Osteoblast (primary cell): Measurements from ENCODE around the gene MAPK9. TPM values are rescaled to one million over a fixed set of nuclear protein-coding genes. Genes with fewer than 3 reads are reported as not detected.

ENCODE experiments used
- DNase-seq: peaks from one replicate; pipeline ENCODE4 v3.0.0; 2011; ENCODE audit warnings: low spot score, mixed read lengths; ENCODE audit not compliant: insufficient read length; ENCODE audit errors: missing footprints
- H2AFZ ChIP-seq: 2 replicates; pipeline ENCODE4 v1.6.0; 2011; ENCODE audit warnings: mild to moderate bottlenecking, low read length
- H3K27ac ChIP-seq: 2 replicates; pipeline ENCODE4 v1.5.1; 2011; ENCODE audit warnings: mild to moderate bottlenecking, low read depth, low read length, moderate library complexity
- H3K27me3 ChIP-seq: 2 replicates; pipeline ENCODE4 v1.6.0; 2012; ENCODE audit warnings: mild to moderate bottlenecking, control low read depth, inconsistent platforms, low read length, moderate library complexity; ENCODE audit not compliant: insufficient read depth
- H3K36me3 ChIP-seq: 2 replicates; pipeline ENCODE4 v1.5.1; 2011; ENCODE audit warnings: mild to moderate bottlenecking, low read length, control low read depth, moderate library complexity; ENCODE audit not compliant: insufficient read depth
- H3K4me1 ChIP-seq: 2 replicates; pipeline ENCODE4 v1.5.1; 2011; ENCODE audit warnings: mild to moderate bottlenecking, low read length, control low read depth, moderate library complexity; ENCODE audit not compliant: insufficient read depth
- H3K4me2 ChIP-seq: 2 replicates; pipeline ENCODE4 v1.6.0; 2011; ENCODE audit warnings: mild to moderate bottlenecking, low read length; ENCODE audit not compliant: insufficient read depth
- H3K4me3 ChIP-seq: fragments of 200-600 bp; sonication (generic); 3 replicates; pipeline ENCODE4 v1.5.1; 2012; ENCODE audit warnings: mild to moderate bottlenecking, low read length, inconsistent platforms; ENCODE audit not compliant: insufficient read depth
- H3K79me2 ChIP-seq: 2 replicates; pipeline ENCODE4 v1.6.0; 2012; ENCODE audit warnings: mild to moderate bottlenecking, low read length, control low read depth, inconsistent platforms; ENCODE audit not compliant: insufficient read depth
- H3K9me3 ChIP-seq: 2 replicates; pipeline ENCODE4 v1.5.1; 2011; ENCODE audit warnings: low read depth, low read length, control low read depth
- H4K20me1 ChIP-seq: 2 replicates; pipeline ENCODE4 v1.6.0; 2012; ENCODE audit warnings: mild to moderate bottlenecking, low read length, control low read depth; ENCODE audit not compliant: insufficient read depth
- CTCF ChIP-seq: IDR thresholded peaks from 2 replicates; pipeline ENCODE4 v1.5.1; 2011; ENCODE audit warnings: mild to moderate bottlenecking, low read depth, low read length, moderate library complexity; ENCODE audit errors: extremely low read depth
- total RNA-seq: library from RNA; depleted of rRNA; stranded (reverse); fragments of >200 nt; gene quantifications from 2 replicates; pipeline ENCODE4 v1.2.3, GENCODE V29; 2012

MAPK9 gene
- total RNA-seq, 1 donor: 31.8 TPM

- DNase-seq: no peak
- no peaks in the 10 kb centered on the region for H3K27me3 ChIP-seq
- no peak overlapping the region for H3K4me2 ChIP-seq
- H2AFZ ChIP-seq: no peak overlapping the region
- H3K4me1 ChIP-seq: no peaks in the 10 kb centered on the region
- TF ChIP-seq CTCF: no peak
- H3K9me3 ChIP-seq: no peaks in the 10 kb centered on the region
- no peak overlapping the region for H3K27ac ChIP-seq
- no peaks in the 10 kb centered on the region for H4K20me1 ChIP-seq
- no peak overlapping the region for H3K4me3 ChIP-seq
- H3K79me2 ChIP-seq: no peaks in the 10 kb centered on the region
- H3K36me3 ChIP-seq: peaks cover 57% of the 10 kb centered on the region
Observed at GRCh38 chr5:180316586-180316985, 24.7 kb upstream of the MAPK9 start.

GRCh38 chr5:180315762-180316212 is 23.9 kb upstream of the MAPK9 start:
- TF ChIP-seq CTCF: peak; percentile 99
- Histone ChIP-seq H3K79me2 (no peaks in the 10 kb centered on the region), H3K27ac (no peak overlapping the region), H3K4me2 (no peak overlapping the region), H3K4me3 (no peak overlapping the region), H3K36me3 (peaks cover 53% of the 10 kb centered on the region), H4K20me1 (no peaks in the 10 kb centered on the region), H3K4me1 (no peaks in the 10 kb centered on the region), H2AFZ (no peak overlapping the region), H3K27me3 (no peaks in the 10 kb centered on the region), H3K9me3 (no peaks in the 10 kb centered on the region)
- DNase-seq: peak; percentile 95

DNA sequence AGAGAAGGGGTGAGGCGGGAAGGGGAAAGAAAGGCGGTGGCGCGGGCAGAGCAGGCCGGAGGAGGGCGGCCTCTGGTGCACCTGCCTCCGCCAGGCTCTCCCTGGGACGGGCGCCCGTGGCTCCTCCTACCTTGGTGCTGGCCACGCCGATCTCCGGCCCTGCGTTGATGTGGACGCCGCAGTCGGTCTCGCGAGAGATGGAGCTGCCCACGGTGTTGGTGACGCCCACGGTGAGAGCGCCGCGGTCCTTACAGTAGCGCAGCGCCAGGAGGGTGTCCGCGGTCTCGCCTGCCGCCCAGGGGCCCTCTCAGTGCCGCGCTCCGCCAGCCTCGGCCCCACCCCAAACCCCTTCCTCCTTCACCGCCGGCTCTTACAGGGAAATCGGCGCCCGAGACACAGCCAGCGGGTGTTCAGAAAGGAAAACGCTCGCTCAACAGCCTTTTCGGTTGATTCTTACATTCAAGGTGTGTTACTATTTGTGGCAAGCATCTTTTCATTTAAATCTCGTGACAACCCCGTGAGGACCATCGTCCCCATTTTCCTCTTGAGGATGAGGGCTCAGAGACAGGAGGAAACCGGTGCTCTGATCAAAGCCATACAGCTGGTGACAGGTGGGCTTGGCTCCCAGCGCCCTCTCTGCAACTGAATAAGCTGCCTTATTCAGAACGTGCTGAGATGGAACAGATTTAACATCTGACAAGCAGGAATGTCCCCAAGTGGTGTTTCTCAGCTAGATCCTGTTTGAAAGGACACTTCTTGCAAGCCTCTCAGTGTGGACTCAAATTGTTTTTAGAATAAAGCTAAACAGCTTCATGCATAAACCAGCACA is 22.0 kb upstream of the MAPK9 start:
- H3K4me2 ChIP-seq: no peak overlapping the region
- H2AFZ ChIP-seq: no peak overlapping the region
- TF ChIP-seq CTCF: no peak

DNA sequence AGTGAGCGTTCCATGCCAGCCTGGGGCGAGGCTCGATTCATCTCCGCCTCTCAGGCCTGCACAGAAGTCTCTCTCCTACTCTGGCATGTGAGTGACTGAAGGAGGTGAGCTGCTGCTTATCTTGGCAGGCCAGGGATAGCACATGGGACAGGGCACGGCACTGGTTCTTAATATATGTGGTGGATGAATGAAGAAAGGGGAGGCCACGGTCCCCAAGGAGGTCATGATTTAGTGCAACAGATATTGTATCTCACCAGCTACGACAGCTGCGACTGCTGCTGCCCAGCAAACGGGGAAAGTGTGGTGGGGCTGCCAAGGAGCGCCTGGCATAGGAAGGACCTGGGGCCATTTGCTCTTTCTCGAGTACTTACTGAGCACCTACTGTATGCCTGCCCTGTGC is 19.3 kb upstream of the MAPK9 start:
- Histone ChIP-seq H3K4me3 (no peak overlapping the region), H3K4me2 (no peak overlapping the region), H3K79me2 (no peaks in the 10 kb centered on the region), H3K27ac (no peak overlapping the region), H3K4me1 (no peaks in the 10 kb centered on the region), H3K36me3 (peaks cover 42% of the 10 kb centered on the region), H2AFZ (no peak overlapping the region), H3K9me3 (no peaks in the 10 kb centered on the region), H3K27me3 (no peaks in the 10 kb centered on the region), H4K20me1 (no peaks in the 10 kb centered on the region)
- no peak for DNase-seq
- no peak for TF ChIP-seq CTCF

More for the DNA sequence above, 22.0 kb upstream of the MAPK9 start:
- Histone ChIP-seq H4K20me1 (no peaks in the 10 kb centered on the region), H3K36me3 (peaks cover 47% of the 10 kb centered on the region), H3K4me1 (no peaks in the 10 kb centered on the region), H3K4me3 (no peak overlapping the region), H3K27me3 (no peaks in the 10 kb centered on the region), H3K79me2 (no peaks in the 10 kb centered on the region), H3K9me3 (no peaks in the 10 kb centered on the region), H3K27ac (no peak overlapping the region)
- no peak for DNase-seq
